IMR-90 (cell line): ENCODE measurements around the gene KCNG3. TPM values are rescaled to one million over a fixed set of nuclear protein-coding genes. Genes with fewer than 3 reads are reported as not detected.

ENCODE experiments used
- ATAC-seq: fragments of 200-7000 bp; cut with Tn5 transposase; 2 replicates; pipeline ENCODE4 v1.9.1; 2020; ENCODE audit warnings: low read depth, mild to moderate bottlenecking, moderate library complexity
- BruUV-seq: library from RNA; stranded (reverse); fragments of 400-500 nt; replicated peaks from 2 replicates; lab custom pipeline; 2021; lab: Mats Ljungman, UMichigan
- CTCF ChIA-PET: fragments of 300-600 bp; formaldehyde crosslinking; extraction: SDS; loops from one replicate; lab custom pipeline; 2021; ENCODE audit warnings: antibody characterized with exemption; lab: Yijun Ruan, JAX
- POLR2A ChIA-PET: fragments of 300-600 bp; sonication (Branson Sonifier 250); formaldehyde crosslinking; loops from one replicate; lab custom pipeline; 2022; ENCODE audit warnings: antibody characterized with exemption; ENCODE audit not compliant: unreplicated experiment; lab: Charles Lee
- DNase-seq: peaks from one replicate; pipeline ENCODE4 v3.0.0; 2013
- H2AFZ ChIP-seq: replicated peaks from 2 replicates; pipeline ENCODE3; 2013; ENCODE audit warnings: low read length, mild to moderate bottlenecking; ENCODE audit not compliant: poor library complexity
- H2AK5ac ChIP-seq: 2 replicates; pipeline ENCODE4 v1.6.1; 2013; ENCODE audit warnings: low read depth, low read length, inconsistent platforms
- H2AK9ac ChIP-seq: replicated peaks from 2 replicates; pipeline ENCODE3; 2013; ENCODE audit warnings: mild to moderate bottlenecking, low read depth, low read length, moderate library complexity; ENCODE audit not compliant: poor library complexity
- H2BK120ac ChIP-seq: 2 replicates; pipeline ENCODE4 v1.6.1; 2013; ENCODE audit warnings: low read depth, low read length, inconsistent platforms
- H2BK15ac ChIP-seq: 3 replicates; pipeline ENCODE4 v1.6.1; 2013; ENCODE audit warnings: low read depth, low read length, inconsistent platforms
- H2BK20ac ChIP-seq: 2 replicates; pipeline ENCODE4 v1.6.1; 2013; ENCODE audit warnings: low read depth, mild to moderate bottlenecking, inconsistent platforms, low read length, moderate library complexity
- H2BK5ac ChIP-seq: 2 replicates; pipeline ENCODE4 v1.6.1; 2013; ENCODE audit warnings: mild to moderate bottlenecking, low read depth, low read length, inconsistent platforms; ENCODE audit not compliant: poor library complexity, severe bottlenecking
- H3K14ac ChIP-seq: replicated peaks from 2 replicates; pipeline ENCODE4 v1.6.1; 2013; ENCODE audit warnings: low read depth, low read length, inconsistent platforms
- H3K18ac ChIP-seq: 2 replicates; pipeline ENCODE4 v1.6.1; 2013; ENCODE audit warnings: low read depth, low read length, control low read depth
- H3K23ac ChIP-seq: 2 replicates; pipeline ENCODE4 v1.6.1; 2013; ENCODE audit warnings: low read depth, low read length, inconsistent platforms
- H3K27ac ChIP-seq: 2 replicates; pipeline ENCODE4 v1.5.1; 2013; ENCODE audit warnings: mild to moderate bottlenecking, control low read depth, low read length; ENCODE audit not compliant: insufficient read depth
- H3K27me3 ChIP-seq: 2 replicates; pipeline ENCODE4 v1.6.1; 2013; ENCODE audit warnings: low read length; ENCODE audit not compliant: control insufficient read depth, insufficient read depth
- H3K36me3 ChIP-seq: 2 replicates; pipeline ENCODE4 v1.6.1; 2013; ENCODE audit warnings: low read length, mixed read lengths; ENCODE audit not compliant: control insufficient read depth, insufficient read depth
- H3K4ac ChIP-seq: 2 replicates; pipeline ENCODE4 v1.6.1; 2013; ENCODE audit warnings: low read depth, low read length, inconsistent platforms
- H3K4me1 ChIP-seq: 2 replicates; pipeline ENCODE4 v1.6.1; 2013; ENCODE audit warnings: low read length, mixed read lengths; ENCODE audit not compliant: control insufficient read depth, insufficient read depth
- H3K4me2 ChIP-seq: 2 replicates; pipeline ENCODE4 v1.6.1; 2013; ENCODE audit warnings: low read depth, mild to moderate bottlenecking, control low read depth, low read length, moderate library complexity
- H3K4me3 ChIP-seq: 2 replicates; pipeline ENCODE4 v1.5.1; 2013; ENCODE audit warnings: low read depth, mild to moderate bottlenecking, control low read depth, low read length, moderate library complexity; ENCODE audit not compliant: insufficient read depth
- H3K56ac ChIP-seq: 2 replicates; pipeline ENCODE4 v1.6.1; 2013; ENCODE audit warnings: low read length, inconsistent platforms; ENCODE audit not compliant: insufficient read depth; ENCODE audit errors: extremely low read depth
- H3K79me1 ChIP-seq, 2 experiments: 2 replicates each; pipeline ENCODE4 v1.6.1; 2013; ENCODE audit warnings: low read length in 2 of 2, inconsistent platforms in 1 of 2, low read depth in 1 of 2
- H3K9ac ChIP-seq: 2 replicates; pipeline ENCODE4 v1.6.1; 2013; ENCODE audit warnings: low read depth, low read length, control low read depth
- H3K9me1 ChIP-seq: 2 replicates; pipeline ENCODE4 v1.6.1; 2013; ENCODE audit warnings: low read length, inconsistent platforms; ENCODE audit not compliant: insufficient read depth
- H3K9me3 ChIP-seq: 2 replicates; pipeline ENCODE4 v1.6.1; 2013; ENCODE audit warnings: low read length; ENCODE audit not compliant: control insufficient read depth, insufficient read depth
- H4K20me1 ChIP-seq: 2 replicates; pipeline ENCODE4 v1.6.1; 2013; ENCODE audit warnings: low read length, inconsistent platforms; ENCODE audit not compliant: insufficient read depth
- H4K5ac ChIP-seq: 2 replicates; pipeline ENCODE4 v1.6.1; 2013; ENCODE audit warnings: mild to moderate bottlenecking, low read depth, low read length, control low read depth
- H4K8ac ChIP-seq, 2 experiments: 2 replicates each; pipeline ENCODE4 v1.6.1; 2013; ENCODE audit warnings: low read depth in 2 of 2, low read length in 2 of 2, control low read depth in 1 of 2, inconsistent platforms in 1 of 2
- H4K91ac ChIP-seq: 2 replicates; pipeline ENCODE4 v1.6.1; 2013; ENCODE audit warnings: low read depth, low read length, inconsistent platforms; ENCODE audit not compliant: insufficient read depth
- BHLHE40 ChIP-seq: fragments of 150-350 bp; IDR thresholded peaks from 2 replicates; pipeline ENCODE4 v1.6.1; 2016; ENCODE audit warnings: mild to moderate bottlenecking, low read depth, low read length
- CEBPB ChIP-seq: IDR thresholded peaks from 2 replicates; pipeline ENCODE4 v1.6.1; 2012; ENCODE audit warnings: low read depth, low read length, improper control_type of control experiment
- CHD1 ChIP-seq: IDR thresholded peaks from 2 replicates; pipeline ENCODE4 v1.6.1; 2012; ENCODE audit warnings: low read depth, low read length, improper control_type of control experiment
- FOS ChIP-seq: fragments of 150-350 bp; IDR thresholded peaks from 2 replicates; pipeline ENCODE4 v1.6.1; 2016; ENCODE audit warnings: low read depth, low read length
- MAFK ChIP-seq: IDR thresholded peaks from 2 replicates; pipeline ENCODE4 v1.6.1; 2012; ENCODE audit warnings: low read depth, low read length, improper control_type of control experiment
- MXI1 ChIP-seq: IDR thresholded peaks from 2 replicates; pipeline ENCODE4 v1.6.1; 2012; ENCODE audit warnings: low read depth, mild to moderate bottlenecking, low read length, moderate library complexity, borderline replicate concordance
- NFE2L2 ChIP-seq: fragments of 150-350 bp; IDR thresholded peaks from 2 replicates; pipeline ENCODE4 v1.6.1; 2016; ENCODE audit warnings: low read depth, mild to moderate bottlenecking, low read length
- POLR2A ChIP-seq: IDR thresholded peaks from 2 replicates; pipeline ENCODE4 v1.6.1; 2012; ENCODE audit warnings: mild to moderate bottlenecking, low read depth, low read length
- RAD21 ChIP-seq: IDR thresholded peaks from 2 replicates; pipeline ENCODE4 v1.6.1; 2012; ENCODE audit warnings: low read length, improper control_type of control experiment
- RCOR1 ChIP-seq: IDR thresholded peaks from 2 replicates; pipeline ENCODE4 v1.6.1; 2012; ENCODE audit warnings: mild to moderate bottlenecking, low read length, improper control_type of control experiment; ENCODE audit not compliant: insufficient replicate concordance
- RFX5 ChIP-seq: IDR thresholded peaks from 2 replicates; pipeline ENCODE4 v1.8.0; 2012; ENCODE audit warnings: low read depth, mild to moderate bottlenecking, low read length, moderate library complexity
- SMC3 ChIP-seq: fragments of 150-350 bp; IDR thresholded peaks from 2 replicates; pipeline ENCODE4 v1.6.1; 2016; ENCODE audit warnings: low read depth, mild to moderate bottlenecking, antibody characterized with exemption, low read length, moderate library complexity
- WGBS, 2 experiments: methylation state at CpG; one replicate each; pipeline versions ENCODE4 v1.1.5 to v1.1.7; 2013; ENCODE audit warnings: missing lambda C conversion rate in 2 of 2; ENCODE audit not compliant: insufficient read length in 1 of 2; ENCODE audit errors: extremely low coverage in 2 of 2; 5-methylcytosine and 5-hydroxymethylcytosine counted together
- dilution Hi-C: fragments of 300-500 bp; cut with HindIII; formaldehyde crosslinking; loops from one replicate; pipeline ENCODE4 v1.14.3; 2018; ENCODE audit warnings: low sequenced_read_pairs; ENCODE audit not compliant: unreplicated experiment
- in situ Hi-C: fragments of 300-500 bp; cut with MboI; formaldehyde crosslinking; loops from 3 replicates; pipeline ENCODE4 v1.14.3; 2019; ENCODE audit warnings: low sequenced_read_pairs, inconsistent platforms, mixed read lengths
- intact Hi-C: fragments of 100-400 bp; cut with micrococcal nuclease; formaldehyde crosslinking; loops from 2 replicates; pipeline ENCODE4 v1.10.0; 2022
- polyA plus RNA-seq, 3 experiments: library from polyadenylated mRNA; depleted of rRNA; stranded (reverse); fragments of >200 nt; gene quantifications; 2 replicates each; pipeline ENCODE4 v1.2.3, GENCODE V29; 2012; ENCODE audit warnings: low replicate concordance in 1 of 3
- total RNA-seq: library from RNA; depleted of rRNA; stranded (reverse); fragments of >200 nt; gene quantifications from 2 replicates; pipeline ENCODE4 v1.2.3, GENCODE V29; 2012
- TF ChIP-seq, protein P1 (sequence below): fragments of 150-350 bp; IDR thresholded peaks from 2 replicates; pipeline ENCODE4 v1.6.1; 2017; ENCODE audit warnings: mild to moderate bottlenecking, antibody characterized with exemption, low read length, low read depth
- TF ChIP-seq, protein P2 (sequence below): conservative IDR thresholded peaks from 2 replicates; pipeline ENCODE4 v1.5.1; 2012; ENCODE audit warnings: mild to moderate bottlenecking, low read depth, low read length, improper control_type of control experiment
- TF ChIP-seq, protein P3 (sequence below): fragments of 150-350 bp; IDR thresholded peaks from 2 replicates; pipeline ENCODE4 v1.6.1; 2016; ENCODE audit warnings: low read depth, mild to moderate bottlenecking, low read length, moderate library complexity, borderline replicate concordance

Gene KCNG3
- total and polyA plus RNA-seq, 2 of the 4 experiments (the other 2 are of a cell fraction): under 0.01 TPM; not detected in 1

DNA sequence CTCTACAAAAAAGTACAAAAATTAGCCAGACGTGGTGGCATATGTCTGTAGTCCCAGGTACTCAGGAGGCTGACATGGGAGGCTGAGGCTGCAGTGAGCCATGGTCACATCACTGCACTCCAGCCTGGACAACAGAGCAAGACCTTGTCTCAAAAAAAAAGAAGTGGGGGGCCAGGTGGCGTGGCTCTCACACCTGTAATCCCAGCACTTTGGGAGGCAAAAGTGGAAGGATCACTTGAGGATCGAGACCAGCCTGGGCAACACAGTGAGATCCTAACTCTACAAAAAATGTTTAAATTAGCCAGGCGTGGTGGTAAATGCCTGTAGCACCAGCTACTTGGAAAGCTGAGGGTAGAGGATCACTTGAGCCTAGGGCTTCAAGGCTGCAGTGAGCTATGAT lies 23.1 kb downstream of the KCNG3 start:
- H4K91ac ChIP-seq: no peak overlapping the region
- H3K23ac ChIP-seq: no peak overlapping the region
- no peak overlapping the region for H2AK9ac ChIP-seq
- H4K20me1 ChIP-seq: no peaks in the 10 kb centered on the region
- peaks cover 2% of the 10 kb centered on the region for H3K9me3 ChIP-seq
- H3K4me1 ChIP-seq: no peaks in the 10 kb centered on the region
- no peak overlapping the region for H3K27ac ChIP-seq
- H4K5ac ChIP-seq: no peak overlapping the region
- ATAC-seq: no peak
- H3K4me3 ChIP-seq: no peak overlapping the region
- no peak overlapping the region for H2BK5ac ChIP-seq
- H3K4ac ChIP-seq: no peak overlapping the region
- in situ Hi-C loops: no loop called here
- H3K79me1 ChIP-seq: no peaks in the 10 kb centered on the region
- H3K9ac ChIP-seq: no peak overlapping the region
- ChIA-PET POLR2A (no interaction called here), CTCF (no interaction called here)
- dilution Hi-C loops: no loop called here
- no peak overlapping the region for H2BK20ac ChIP-seq
- no peak overlapping the region for H3K56ac ChIP-seq
- H2AFZ ChIP-seq: no peak overlapping the region
- DNase-seq: no peak
- H3K36me3 ChIP-seq: no peaks in the 10 kb centered on the region
- no peak overlapping the region for H3K4me2 ChIP-seq
- no peak overlapping the region for H2BK120ac ChIP-seq
- no CpG with 5 or more reads among the region's 4 CpGs for WGBS, 2 experiments
- H4K8ac ChIP-seq: no peak overlapping the region
- H2AK5ac ChIP-seq: no peak overlapping the region
- intact Hi-C loops: no loop called here
- no peak overlapping the region for H3K18ac ChIP-seq
- BruUV-seq: no TSS peak
- no peak for TF ChIP-seq BHLHE40
- TF ChIP-seq, protein P1, sequence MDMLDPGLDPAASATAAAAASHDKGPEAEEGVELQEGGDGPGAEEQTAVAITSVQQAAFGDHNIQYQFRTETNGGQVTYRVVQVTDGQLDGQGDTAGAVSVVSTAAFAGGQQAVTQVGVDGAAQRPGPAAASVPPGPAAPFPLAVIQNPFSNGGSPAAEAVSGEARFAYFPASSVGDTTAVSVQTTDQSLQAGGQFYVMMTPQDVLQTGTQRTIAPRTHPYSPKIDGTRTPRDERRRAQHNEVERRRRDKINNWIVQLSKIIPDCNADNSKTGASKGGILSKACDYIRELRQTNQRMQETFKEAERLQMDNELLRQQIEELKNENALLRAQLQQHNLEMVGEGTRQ: no peak
- TF ChIP-seq POLR2A: no peak
- TF ChIP-seq, protein P2, sequence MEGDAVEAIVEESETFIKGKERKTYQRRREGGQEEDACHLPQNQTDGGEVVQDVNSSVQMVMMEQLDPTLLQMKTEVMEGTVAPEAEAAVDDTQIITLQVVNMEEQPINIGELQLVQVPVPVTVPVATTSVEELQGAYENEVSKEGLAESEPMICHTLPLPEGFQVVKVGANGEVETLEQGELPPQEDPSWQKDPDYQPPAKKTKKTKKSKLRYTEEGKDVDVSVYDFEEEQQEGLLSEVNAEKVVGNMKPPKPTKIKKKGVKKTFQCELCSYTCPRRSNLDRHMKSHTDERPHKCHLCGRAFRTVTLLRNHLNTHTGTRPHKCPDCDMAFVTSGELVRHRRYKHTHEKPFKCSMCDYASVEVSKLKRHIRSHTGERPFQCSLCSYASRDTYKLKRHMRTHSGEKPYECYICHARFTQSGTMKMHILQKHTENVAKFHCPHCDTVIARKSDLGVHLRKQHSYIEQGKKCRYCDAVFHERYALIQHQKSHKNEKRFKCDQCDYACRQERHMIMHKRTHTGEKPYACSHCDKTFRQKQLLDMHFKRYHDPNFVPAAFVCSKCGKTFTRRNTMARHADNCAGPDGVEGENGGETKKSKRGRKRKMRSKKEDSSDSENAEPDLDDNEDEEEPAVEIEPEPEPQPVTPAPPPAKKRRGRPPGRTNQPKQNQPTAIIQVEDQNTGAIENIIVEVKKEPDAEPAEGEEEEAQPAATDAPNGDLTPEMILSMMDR: no peak
- TF ChIP-seq MXI1: no peak
- TF ChIP-seq MAFK: no peak
- no peak for TF ChIP-seq RFX5
- TF ChIP-seq, protein P3, sequence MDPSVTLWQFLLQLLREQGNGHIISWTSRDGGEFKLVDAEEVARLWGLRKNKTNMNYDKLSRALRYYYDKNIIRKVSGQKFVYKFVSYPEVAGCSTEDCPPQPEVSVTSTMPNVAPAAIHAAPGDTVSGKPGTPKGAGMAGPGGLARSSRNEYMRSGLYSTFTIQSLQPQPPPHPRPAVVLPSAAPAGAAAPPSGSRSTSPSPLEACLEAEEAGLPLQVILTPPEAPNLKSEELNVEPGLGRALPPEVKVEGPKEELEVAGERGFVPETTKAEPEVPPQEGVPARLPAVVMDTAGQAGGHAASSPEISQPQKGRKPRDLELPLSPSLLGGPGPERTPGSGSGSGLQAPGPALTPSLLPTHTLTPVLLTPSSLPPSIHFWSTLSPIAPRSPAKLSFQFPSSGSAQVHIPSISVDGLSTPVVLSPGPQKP: no peak
- no peak for TF ChIP-seq CEBPB
- TF ChIP-seq NFE2L2: no peak
- TF ChIP-seq RAD21: no peak
- no peak for TF ChIP-seq CHD1
- TF ChIP-seq RCOR1: no peak
- TF ChIP-seq SMC3: no peak
- no peak for TF ChIP-seq FOS
- H3K27me3 ChIP-seq: no peaks in the 10 kb centered on the region; the same call in 1 of the 2 replicates
- H2BK15ac ChIP-seq: no peak overlapping the region
- H3K14ac ChIP-seq: no peak overlapping the region
- H3K9me1 ChIP-seq: no peaks in the 10 kb centered on the region
